NCI-H2029 (cell line): Measurements from ENCODE around the gene SMIM35.

Experiments used
- DNase-seq: peaks from one replicate; lab custom pipeline; 2025; lab: John Stamatoyannopoulos, UW

SMIM35 gene

DNA sequence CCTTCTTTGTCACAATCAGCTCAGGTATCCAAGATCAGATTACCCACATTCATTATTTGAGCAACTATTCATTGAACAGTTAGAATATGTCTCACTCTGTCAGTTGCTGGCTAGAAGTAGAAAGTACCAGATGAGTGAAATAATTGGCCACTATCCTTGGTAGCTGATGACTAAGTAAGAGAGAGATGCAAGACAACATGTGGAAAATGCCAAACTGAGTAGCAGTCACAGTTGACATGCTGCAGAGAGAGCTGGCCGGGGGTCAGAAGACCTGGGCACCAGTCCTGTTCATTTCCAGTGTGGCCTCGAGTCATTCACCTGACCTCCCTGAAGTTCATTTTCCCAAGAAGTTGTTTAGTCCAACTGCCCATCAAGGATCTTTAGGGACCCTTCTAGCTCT is 22.5 kb upstream of the SMIM35 start:
- DNase-seq, result no peak

GRCh38 chr11:118108513-118108912 is 21.8 kb upstream of the SMIM35 start:
- DNase-seq, result no peak

DNA sequence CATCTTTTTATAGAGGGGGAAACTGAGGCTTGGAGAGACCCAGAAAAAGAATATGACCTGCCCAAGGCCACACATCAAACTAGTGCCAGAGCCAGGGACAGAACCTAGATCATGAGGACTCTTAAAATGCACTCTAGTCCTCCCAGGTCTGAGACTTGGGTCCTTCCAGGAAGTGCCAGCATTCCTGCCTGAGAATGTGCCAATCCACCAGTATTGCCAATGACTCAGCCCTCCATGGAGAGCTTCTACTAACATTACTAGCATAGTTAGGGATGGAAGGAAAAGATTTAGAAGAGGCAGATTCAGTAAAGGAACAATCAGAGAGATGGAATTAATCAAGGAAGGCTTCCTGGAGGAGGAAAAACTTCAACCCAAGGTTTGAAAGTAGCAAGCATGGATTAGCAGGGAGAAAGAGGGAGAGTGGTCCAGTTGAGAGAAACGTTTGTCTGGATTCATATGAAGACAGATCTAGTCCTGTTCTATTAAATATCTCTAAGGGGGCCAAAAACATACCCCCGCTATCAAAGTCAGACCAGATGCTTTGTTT is 20.1 kb upstream of the SMIM35 start:
- no peak for DNase-seq

- no peak for DNase-seq
Observed at GRCh38 chr11:118105657-118106305, 19.0 kb upstream of the SMIM35 start.

DNA sequence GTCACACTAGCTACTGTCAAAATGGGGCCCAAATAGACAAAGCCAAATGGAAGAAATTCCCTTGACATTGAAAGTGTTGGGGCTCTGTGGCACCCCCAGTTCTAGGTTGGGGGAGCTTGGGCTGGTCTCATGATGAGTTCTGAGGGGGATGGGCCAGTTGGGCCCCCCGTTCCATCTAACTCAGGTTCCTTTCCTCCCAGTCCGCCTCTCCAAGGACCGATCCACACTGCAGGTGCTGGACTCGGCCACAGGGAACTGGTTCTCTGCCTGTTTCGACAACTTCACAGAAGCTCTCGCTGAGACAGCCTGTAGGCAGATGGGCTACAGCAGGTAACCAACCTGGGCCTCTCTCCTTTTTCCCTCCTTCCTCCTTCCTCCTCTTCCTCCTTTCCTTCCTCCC is 17.7 kb upstream of the SMIM35 start:
- no peak for DNase-seq

GRCh38 chr11:118102721-118103261 is 16.0 kb upstream of the SMIM35 start:
- no peak for DNase-seq

DNA sequence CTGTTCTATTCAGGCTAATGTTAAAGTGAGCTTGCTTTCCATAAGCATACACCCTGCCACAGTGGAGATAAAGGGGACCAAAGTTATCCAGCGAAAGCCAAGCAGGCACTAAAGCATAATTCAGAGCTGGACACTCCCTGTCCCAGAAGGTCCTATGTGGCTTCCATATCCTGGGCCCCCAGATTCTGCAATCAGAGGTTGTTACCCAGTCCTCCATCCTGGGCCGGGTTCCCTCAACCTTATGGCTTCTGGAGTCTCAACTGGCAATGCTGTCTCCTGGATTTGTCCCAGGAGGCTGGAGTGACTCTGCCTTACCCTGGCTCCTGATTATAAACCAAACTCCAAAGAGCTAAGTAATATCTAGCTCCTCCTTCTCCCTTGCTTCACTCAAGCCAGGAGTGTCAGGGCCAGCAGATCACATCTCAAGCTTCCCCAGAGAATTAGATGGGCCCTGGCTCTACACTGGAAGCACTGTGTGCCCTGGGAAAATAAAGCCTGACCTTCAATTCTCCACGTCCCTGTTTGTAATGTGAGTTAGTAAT is 14.0 kb upstream of the SMIM35 start:
- DNase-seq, result no peak

- no peak for DNase-seq
Observed at GRCh38 chr11:118099838-118100556, 13.2 kb upstream of the SMIM35 start.

GRCh38 chr11:118098996-118099837 is 12.5 kb upstream of the SMIM35 start:
- DNase-seq, result no peak

GRCh38 chr11:118095967-118096367 is 9.2 kb upstream of the SMIM35 start:
- no peak for DNase-seq

GRCh38 chr11:118095493-118095892 is 8.7 kb upstream of the SMIM35 start:
- no peak for DNase-seq

DNA sequence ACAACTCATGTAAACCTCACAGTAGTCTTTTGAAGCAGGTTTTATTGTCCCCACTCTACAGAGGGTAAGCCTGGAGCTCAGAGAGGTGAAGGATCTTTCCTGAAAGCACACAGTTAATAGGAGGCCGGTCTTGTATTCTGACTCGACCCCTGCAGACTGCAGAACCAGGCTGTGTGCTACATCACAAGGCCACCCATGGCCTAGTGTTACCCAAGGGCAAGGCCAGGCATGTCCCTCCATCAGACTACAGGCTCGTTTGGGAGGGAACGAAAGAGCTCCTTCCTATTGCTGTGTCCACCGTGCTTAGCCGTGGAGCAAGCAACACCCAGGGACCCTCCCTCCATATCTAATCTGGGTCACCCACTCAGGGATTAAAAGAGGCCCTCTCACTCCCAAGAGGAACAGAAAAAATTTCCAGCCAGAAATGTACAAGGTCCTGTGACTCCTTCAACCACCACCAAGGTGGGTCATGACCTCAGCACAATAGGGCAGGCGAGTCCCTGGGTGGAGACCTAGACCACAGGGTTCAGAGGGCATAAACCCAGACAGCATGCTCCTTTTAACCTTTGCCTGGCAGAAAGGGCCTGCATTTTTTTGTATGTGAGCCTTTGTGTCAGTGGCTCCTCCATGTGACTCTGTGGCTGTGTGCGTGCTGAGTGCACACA is 6.3 kb upstream of the SMIM35 start:
- no peak for DNase-seq

GRCh38 chr11:118091690-118092089 is 4.9 kb upstream of the SMIM35 start:
- DNase-seq, result no peak

DNA sequence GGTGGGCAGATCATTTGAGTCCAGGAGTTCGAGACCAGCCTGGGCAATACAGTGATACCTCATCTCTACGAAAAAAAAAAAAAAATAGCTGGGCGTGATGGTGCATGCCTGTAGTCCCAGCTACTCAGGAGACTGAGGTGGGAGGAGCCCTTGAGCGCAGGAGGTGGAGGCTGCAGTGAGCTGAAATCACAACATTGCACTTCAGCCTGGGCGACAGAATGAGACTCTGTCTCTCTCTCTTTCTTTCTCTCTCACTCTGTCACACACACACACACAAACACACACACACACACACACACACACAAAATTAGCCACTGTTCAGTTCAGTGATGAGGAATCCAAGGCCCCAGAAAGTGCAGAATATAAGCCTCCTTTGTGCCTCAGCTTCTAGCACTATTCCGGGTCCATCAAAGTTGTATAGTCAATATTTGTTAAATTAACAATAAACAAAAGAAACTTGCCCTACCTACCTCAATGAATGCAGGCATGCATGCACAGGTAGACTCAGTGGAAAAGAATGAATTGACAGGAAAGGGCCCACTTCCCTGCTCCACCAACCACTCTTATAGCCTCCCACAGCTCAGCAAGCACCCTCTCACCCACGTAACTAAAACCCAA is 3.9 kb upstream of the SMIM35 start:
- DNase-seq, result no peak

GRCh38 chr11:118088531-118088930 is 1.8 kb upstream of the SMIM35 start:
- no peak for DNase-seq

GRCh38 chr11:118087931-118088330 is 1.2 kb upstream of the SMIM35 start:
- no peak for DNase-seq

DNA sequence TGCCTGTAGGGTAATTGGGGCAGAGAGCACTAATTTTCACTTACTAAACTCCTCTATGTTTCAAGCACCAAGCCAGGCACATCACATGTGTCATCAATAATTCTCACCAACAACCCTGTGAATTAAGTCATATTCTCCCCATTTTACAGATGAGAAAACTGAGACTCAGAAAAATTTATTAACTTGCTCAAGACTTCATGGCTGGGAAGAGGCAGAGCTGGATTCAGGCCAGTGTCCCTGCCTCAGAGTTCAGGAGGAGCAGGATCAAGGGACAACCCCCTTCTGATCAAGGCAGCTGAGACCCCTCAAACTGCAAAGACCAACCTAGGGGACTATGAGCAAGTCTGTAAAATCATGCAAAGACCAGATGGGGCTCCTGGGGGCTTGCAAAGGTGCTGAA is 2.1 kb downstream of the SMIM35 start:
- no peak for DNase-seq

- DNase-seq, result no peak
Observed at GRCh38 chr11:118084247-118084646, 2.5 kb downstream of the SMIM35 start.

DNA sequence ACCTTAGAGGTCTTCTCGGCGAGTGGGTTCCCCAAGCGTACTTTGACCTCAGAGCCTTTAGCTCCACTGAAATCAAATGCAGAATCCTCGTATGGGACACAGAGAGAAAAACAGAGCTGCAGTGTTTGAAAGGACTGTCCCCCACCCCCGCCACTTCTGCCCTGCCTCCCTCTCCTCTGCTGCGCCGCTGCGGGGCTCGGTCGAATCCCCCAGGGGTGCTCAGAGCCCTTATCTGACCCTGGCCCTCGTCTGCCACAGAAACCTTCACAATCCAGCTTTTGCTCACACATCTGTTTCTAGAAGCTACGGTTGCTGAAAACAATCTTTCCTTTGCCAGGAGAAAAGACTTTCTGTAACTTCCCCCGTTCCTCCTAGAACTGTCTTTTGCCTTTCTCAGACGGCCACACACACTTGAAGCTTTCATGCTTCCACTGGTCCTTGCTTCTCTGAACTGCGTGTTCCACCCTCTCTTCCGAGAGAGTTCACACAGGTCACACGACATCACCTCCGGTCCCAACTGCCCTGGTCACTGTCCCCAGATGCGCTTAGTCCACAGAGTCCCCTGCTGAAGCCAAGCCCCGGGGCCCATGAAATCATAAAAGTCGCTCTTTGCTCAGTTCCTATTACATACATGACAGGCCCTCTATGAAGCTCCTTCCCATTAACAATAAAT is 3.7 kb downstream of the SMIM35 start:
- no peak for DNase-seq

GRCh38 chr11:118081241-118081958 is 5.4 kb downstream of the SMIM35 start:
- peak; percentile 34 for DNase-seq
